GM18519 (cell line): Measurements from ENCODE around the gene ZC3HAV1L.
"Not testable (repeated sequence)": the region's sequence is repeated elsewhere in the genome, so short reads cannot be mapped to it uniquely, and the experiment has no call there.

ENCODE experiments used
- ATAC-seq: cut with Tn5 transposase; IDR thresholded peaks from one replicate; pipeline ENCODE4 v1.9.1; 2021; ENCODE audit warnings: mild to moderate bottlenecking, moderate library complexity; ENCODE audit not compliant: unreplicated experiment, low FRiP score

The ZC3HAV1L gene

GRCh38 chr7:139023076-139023475 lies 12.8 kb downstream of the ZC3HAV1L start:
- no peak for ATAC-seq

- ATAC-seq: no peak
Measured at GRCh38 chr7:139022286-139022685, 13.6 kb downstream of the ZC3HAV1L start.

DNA sequence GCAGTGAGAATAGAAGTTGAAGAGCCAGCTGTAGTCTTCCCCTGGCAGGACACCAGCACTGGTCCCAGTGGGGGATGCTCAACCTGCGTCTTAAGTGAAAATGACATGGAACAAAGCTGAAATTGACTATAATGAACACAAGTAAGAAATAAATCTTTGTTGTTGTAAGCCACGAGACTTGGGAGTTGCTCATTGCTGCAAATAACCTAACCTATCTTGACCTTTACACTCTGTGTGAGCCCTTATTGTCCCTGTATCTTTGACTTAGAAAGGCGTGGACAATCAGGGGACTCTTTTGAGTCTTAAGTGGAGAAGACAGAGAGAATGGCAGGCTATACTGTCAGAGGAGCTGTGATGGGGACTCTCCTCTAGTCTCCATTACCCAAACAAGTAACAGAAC lies 16.9 kb downstream of the ZC3HAV1L start:
- ATAC-seq: no peak

- ATAC-seq: peak; percentile 97
Measured at GRCh38 chr7:139016931-139017511, 18.8 kb downstream of the ZC3HAV1L start.

DNA sequence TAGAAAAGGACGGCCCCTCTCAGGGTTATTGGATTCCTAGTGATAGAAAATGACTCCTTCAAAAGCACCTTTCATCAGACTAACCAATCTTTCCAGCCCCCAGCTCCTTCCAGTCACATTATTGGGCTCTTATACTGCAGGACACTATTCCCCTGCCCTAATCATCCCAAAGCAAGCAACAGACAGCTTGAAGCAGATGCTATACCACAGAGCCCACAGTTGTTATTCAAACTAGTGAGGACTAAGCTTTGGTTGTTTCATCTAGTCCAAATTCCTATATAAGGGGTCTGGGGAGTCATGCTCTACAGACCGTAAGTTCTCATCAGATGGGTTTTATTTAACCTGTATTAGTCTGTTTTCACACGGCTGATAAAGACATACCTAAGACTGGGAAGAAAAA lies 24.5 kb downstream of the ZC3HAV1L start:
- no peak for ATAC-seq

- no peak for ATAC-seq
Measured at GRCh38 chr7:139004321-139005090, 31.3 kb downstream of the ZC3HAV1L start.

DNA sequence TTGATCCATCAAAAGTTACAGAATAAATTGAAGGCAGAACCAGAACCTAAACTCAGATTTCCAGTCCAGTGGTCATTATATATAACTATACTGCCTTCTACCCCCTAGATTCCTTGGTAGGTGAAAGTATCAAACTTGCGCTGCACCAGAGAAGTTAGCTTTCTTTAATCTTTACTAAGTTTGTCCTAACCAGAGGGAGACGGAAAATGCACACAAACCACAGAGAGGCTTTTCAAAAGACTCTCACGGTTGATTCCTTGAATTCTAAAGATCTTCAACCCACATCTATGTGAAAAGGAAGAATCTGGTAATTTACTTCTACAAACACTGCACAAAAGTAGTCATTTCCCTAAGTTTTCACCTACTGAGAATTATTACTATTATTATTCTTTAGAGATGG lies 36.4 kb downstream of the ZC3HAV1L start:
- no peak for ATAC-seq

DNA sequence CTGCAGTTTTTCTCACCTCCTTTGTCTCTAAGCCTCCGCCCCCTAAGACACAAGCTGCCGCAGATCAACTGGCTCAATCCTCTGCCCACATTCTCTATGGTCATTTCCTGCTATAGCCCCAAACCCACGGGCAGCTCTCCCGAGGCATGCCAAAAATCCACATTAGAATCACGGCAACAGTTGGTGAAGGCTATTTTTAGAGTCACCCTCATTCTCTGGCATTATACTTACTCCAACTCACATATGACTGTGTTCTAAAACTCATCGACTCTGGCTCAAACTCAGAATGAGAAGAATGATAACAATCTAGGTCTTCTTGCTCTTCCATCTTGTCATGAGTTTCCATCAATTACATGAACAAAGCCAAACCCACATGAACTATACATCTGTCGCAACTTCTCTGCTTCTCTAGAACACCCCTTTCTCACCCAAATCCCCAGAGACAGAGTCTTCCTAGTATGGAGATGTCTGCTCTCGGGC lies 43.8 kb downstream of the ZC3HAV1L start:
- ATAC-seq: no peak

- no peak for ATAC-seq
Measured at GRCh38 chr7:138987686-138988085, 48.2 kb downstream of the ZC3HAV1L start.

GRCh38 chr7:138982204-138982623 lies 53.6 kb downstream of the ZC3HAV1L start:
- ATAC-seq: no peak

GRCh38 chr7:138981332-138982203 lies 54.3 kb downstream of the ZC3HAV1L start, which contains the start of gene KIAA1549:
Gene KIAA1549, minus strand, starts transcription at chr7:138981389. Its CDS starts 120 bp downstream, at chr7:138981269.
- ATAC-seq: peak; percentile 78

- ATAC-seq: peak; percentile 29
Measured at GRCh38 chr7:138980563-138981291, 55.1 kb downstream of the ZC3HAV1L start.

- ATAC-seq: no peak
Measured at GRCh38 chr7:138979988-138980562, 55.8 kb downstream of the ZC3HAV1L start.

- ATAC-seq: peak; percentile 54
Measured at GRCh38 chr7:138979226-138979979, 56.4 kb downstream of the ZC3HAV1L start.

GRCh38 chr7:138978541-138979184 lies 57.2 kb downstream of the ZC3HAV1L start:
- no peak for ATAC-seq

- ATAC-seq: not testable (repeated sequence)
Measured at GRCh38 chr7:138976161-138976560, 59.7 kb downstream of the ZC3HAV1L start.
